ENCODE data around the gene SWAP70.

DNA sequence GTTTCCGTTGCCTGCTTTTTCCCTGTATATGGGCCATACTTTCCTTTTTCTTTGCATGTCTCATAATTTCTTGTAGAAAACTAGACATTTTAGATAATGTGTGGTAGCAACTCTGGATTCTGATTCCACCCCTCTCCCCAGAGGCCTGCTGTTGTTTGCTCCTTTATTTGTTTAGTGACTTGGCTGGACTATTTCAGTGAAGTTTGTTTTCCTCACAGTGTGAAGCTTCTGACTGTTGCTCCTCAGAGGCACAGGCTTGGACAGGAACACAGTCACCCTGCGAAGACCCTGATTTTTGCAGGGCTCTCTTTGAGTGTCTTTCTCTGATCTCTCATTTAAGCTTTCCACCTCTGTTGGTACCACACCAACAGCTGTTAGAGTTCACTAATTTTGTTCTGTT, 72.5 kb downstream of the SWAP70 start:
- TF ChIP-seq, protein P1, sequence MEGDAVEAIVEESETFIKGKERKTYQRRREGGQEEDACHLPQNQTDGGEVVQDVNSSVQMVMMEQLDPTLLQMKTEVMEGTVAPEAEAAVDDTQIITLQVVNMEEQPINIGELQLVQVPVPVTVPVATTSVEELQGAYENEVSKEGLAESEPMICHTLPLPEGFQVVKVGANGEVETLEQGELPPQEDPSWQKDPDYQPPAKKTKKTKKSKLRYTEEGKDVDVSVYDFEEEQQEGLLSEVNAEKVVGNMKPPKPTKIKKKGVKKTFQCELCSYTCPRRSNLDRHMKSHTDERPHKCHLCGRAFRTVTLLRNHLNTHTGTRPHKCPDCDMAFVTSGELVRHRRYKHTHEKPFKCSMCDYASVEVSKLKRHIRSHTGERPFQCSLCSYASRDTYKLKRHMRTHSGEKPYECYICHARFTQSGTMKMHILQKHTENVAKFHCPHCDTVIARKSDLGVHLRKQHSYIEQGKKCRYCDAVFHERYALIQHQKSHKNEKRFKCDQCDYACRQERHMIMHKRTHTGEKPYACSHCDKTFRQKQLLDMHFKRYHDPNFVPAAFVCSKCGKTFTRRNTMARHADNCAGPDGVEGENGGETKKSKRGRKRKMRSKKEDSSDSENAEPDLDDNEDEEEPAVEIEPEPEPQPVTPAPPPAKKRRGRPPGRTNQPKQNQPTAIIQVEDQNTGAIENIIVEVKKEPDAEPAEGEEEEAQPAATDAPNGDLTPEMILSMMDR (conservative IDR thresholded peaks at IDR 0.05 in 1 of 2, IDR thresholded peaks at IDR 0.05 in 1 of 2; ENCODE audit: low read depth in 1 of 2, low read length in 2 of 2) = no peak
- TF ChIP-seq EZH2 (IDR thresholded peaks at IDR 0.05; ENCODE audit: low read length, missing control alignments) = no peak

All from fibroblast of lung (primary cell).